Endothelial cell of umbilical vein (primary cell): ENCODE results near the gene HPSE2. TPM values are rescaled to one million over a fixed set of nuclear protein-coding genes. Genes with fewer than 3 reads are reported as not detected.

Experiments
- BruUV-seq: library from RNA; stranded (reverse); fragments of 400-500 nt; replicated peaks from 2 replicates; lab custom pipeline; 2021; lab: Mats Ljungman, UMichigan
- CTCF ChIA-PET: fragments of 300-600, 350-600 bp; sonication (Branson Sonifier 250); formaldehyde crosslinking; loops from one replicate; lab custom pipeline; 2021; ENCODE audit warnings: antibody characterized with exemption, inconsistent platforms; lab: Charles Lee
- POLR2A ChIA-PET: fragments of 300-600, 350-600 bp; sonication (Branson Sonifier 250); formaldehyde crosslinking; loops from one replicate; lab custom pipeline; 2021; ENCODE audit warnings: antibody characterized with exemption, inconsistent platforms; lab: Charles Lee
- DNase-seq: peaks from one replicate; pipeline ENCODE4 v3.0.0-alpha.2; 2011; ENCODE audit warnings: low read depth, low spot score
- FAIRE-seq: peaks from 2 replicates; lab custom pipeline; 2011; peaks lifted over from hg19 to GRCh38; lab: Jason Lieb, UNC
- H2AFZ ChIP-seq: 2 replicates; pipeline ENCODE4 v1.6.0; 2012; ENCODE audit warnings: low read depth, low read length, control low read depth, inconsistent platforms
- H3K27ac ChIP-seq: 2 replicates; pipeline ENCODE4 v1.5.1; 2011; ENCODE audit warnings: low read depth, mild to moderate bottlenecking, control low read depth, low read length, moderate library complexity; ENCODE audit not compliant: insufficient read depth
- H3K27me3 ChIP-seq, 2 experiments: 2 replicates each; pipeline versions ENCODE4 v1.6.0 to v1.6.1; 2011; ENCODE audit warnings: low read length in 2 of 2, mixed read lengths in 1 of 2; ENCODE audit not compliant: control insufficient read depth in 2 of 2, insufficient read depth in 2 of 2
- H3K36me3 ChIP-seq, 2 experiments: 2 replicates in 1 of 2; 3 replicates in 1 of 2; pipeline ENCODE4 v1.5.1; 2011; ENCODE audit warnings: low read length in 2 of 2, mild to moderate bottlenecking in 1 of 2, moderate library complexity in 1 of 2; ENCODE audit not compliant: control insufficient read depth in 2 of 2, insufficient read depth in 2 of 2; ENCODE audit errors: extremely low read depth in 1 of 2
- H3K4me1 ChIP-seq: 3 replicates; pipeline ENCODE4 v1.5.1; 2011; ENCODE audit warnings: mild to moderate bottlenecking, low read length; ENCODE audit not compliant: control insufficient read depth, insufficient read depth; ENCODE audit errors: extremely low read depth
- H3K4me2 ChIP-seq: 2 replicates; pipeline ENCODE4 v1.6.1; 2011; ENCODE audit warnings: low read length, control low read depth, mixed read lengths; ENCODE audit not compliant: insufficient read depth
- H3K4me3 ChIP-seq, 3 experiments: fragments of 200-600 bp in 1 of 3; sonication (generic), shearing (Covaris generic) in 1 of 3; replicated peaks in 1 of 3; 2 replicates each; pipeline ENCODE4 v1.5.1; 2011 to 2016; ENCODE audit warnings: control low read depth in 3 of 3, low read length in 3 of 3, mild to moderate bottlenecking in 2 of 3, inconsistent platforms in 1 of 3, low read depth in 1 of 3, moderate library complexity in 1 of 3; ENCODE audit not compliant: insufficient read depth in 1 of 3
- H3K79me2 ChIP-seq: 2 replicates; pipeline ENCODE4 v1.6.0; 2012; ENCODE audit warnings: low read length, inconsistent platforms; ENCODE audit not compliant: control insufficient read depth, insufficient read depth
- H3K9ac ChIP-seq: replicated peaks from 2 replicates; pipeline ENCODE3; 2011; ENCODE audit warnings: low read length, control low read depth; ENCODE audit not compliant: insufficient read depth; ENCODE audit errors: extremely low read depth
- H3K9me1 ChIP-seq: replicated peaks from 3 replicates; pipeline ENCODE4 v1.6.0; 2011; ENCODE audit warnings: mild to moderate bottlenecking, low read length; ENCODE audit not compliant: control insufficient read depth, insufficient read depth; ENCODE audit errors: extremely low read depth
- H3K9me3 ChIP-seq: replicated peaks from 2 replicates; pipeline ENCODE4 v1.5.1; 2012; ENCODE audit warnings: low read length, inconsistent platforms; ENCODE audit not compliant: control insufficient read depth, insufficient read depth
- H4K20me1 ChIP-seq: replicated peaks from 2 replicates; pipeline ENCODE3; 2011; ENCODE audit warnings: mild to moderate bottlenecking, low read length; ENCODE audit not compliant: control insufficient read depth, insufficient read depth; ENCODE audit errors: extremely low read depth
- EZH2 ChIP-seq: IDR thresholded peaks from 2 replicates; pipeline ENCODE4 v1.6.1; 2012; ENCODE audit warnings: borderline replicate concordance, low read depth, mild to moderate bottlenecking, moderate library complexity, low read length, inconsistent platforms; ENCODE audit not compliant: severe bottlenecking
- FOS ChIP-seq: IDR thresholded peaks from 2 replicates; pipeline ENCODE4 v1.6.1; 2011; ENCODE audit warnings: mild to moderate bottlenecking, low read length, moderate library complexity, borderline replicate concordance; ENCODE audit not compliant: insufficient read depth
- GATA2 ChIP-seq: IDR thresholded peaks from 2 replicates; pipeline ENCODE4 v1.7.0; 2011; ENCODE audit warnings: low read depth, mild to moderate bottlenecking, moderate library complexity, mixed read lengths, low read length; ENCODE audit not compliant: insufficient read length, insufficient read depth
- JUN ChIP-seq: IDR thresholded peaks from 2 replicates; pipeline ENCODE4 v1.6.1; 2011; ENCODE audit warnings: borderline replicate concordance, low read depth; ENCODE audit not compliant: insufficient read length, insufficient read depth
- MAX ChIP-seq: IDR thresholded peaks from 2 replicates; pipeline ENCODE4 v1.6.1; 2011; ENCODE audit not compliant: insufficient read depth, insufficient read length
- MYC ChIP-seq: IDR thresholded peaks from one replicate; pipeline ENCODE4 v1.6.1; 2011; ENCODE audit warnings: mild to moderate bottlenecking, low read depth, low read length
- POLR2A ChIP-seq: IDR thresholded peaks from 2 replicates; pipeline ENCODE4 v1.6.1; 2012; ENCODE audit warnings: low read depth, mild to moderate bottlenecking, control low read depth, low read length
- POLR2AphosphoS5 ChIP-seq: IDR thresholded peaks from 2 replicates; pipeline ENCODE4 v1.6.1; 2012; ENCODE audit warnings: low read depth, mild to moderate bottlenecking, control low read depth, low read length, moderate library complexity; ENCODE audit not compliant: insufficient read depth
- dilution Hi-C: fragments of 300-500 bp; cut with MboI; formaldehyde crosslinking; loops from one replicate; pipeline ENCODE4 v1.15.0; 2019; ENCODE audit warnings: low sequenced_read_pairs; ENCODE audit not compliant: extremely low pct_ligation_motif_present
- intact Hi-C: fragments of 100-400 bp; cut with micrococcal nuclease; formaldehyde crosslinking; loops from one replicate; pipeline ENCODE4 v1.10.0; 2022
- polyA plus RNA-seq, 4 experiments: library from polyadenylated mRNA; depleted of rRNA in 3 of 4; stranded (reverse) in 3 of 4; unstranded in 1 of 4; fragments of >200 nt; gene quantifications; 2 replicates each; pipeline versions ENCODE4 v1.2.1 to v1.2.3, GENCODE V29; 2011 to 2012; ENCODE audit warnings: missing spikeins in 1 of 4
- total RNA-seq: library from RNA; stranded (reverse); gene quantifications from 2 replicates; pipeline ENCODE4 v1.2.3, GENCODE V29; 2021
- TF ChIP-seq, protein P1 (sequence below), 2 donors: IDR thresholded peaks; 1 replicate in 1 of 2; 2 replicates in 1 of 2; pipeline ENCODE4 v1.5.1; 2011; ENCODE audit warnings: low read length in 2 of 2, mild to moderate bottlenecking in 2 of 2, moderate library complexity in 2 of 2, control low read depth in 1 of 2, inconsistent platforms in 1 of 2, low read depth in 1 of 2; ENCODE audit not compliant: insufficient read depth in 1 of 2; ENCODE audit errors: extremely low read depth in 1 of 2

HPSE2 gene
- total and polyA plus RNA-seq, 2 donors (not counting 3 experiments of a cell fraction or from before 2014, with no cell fraction given), result not detected

DNA sequence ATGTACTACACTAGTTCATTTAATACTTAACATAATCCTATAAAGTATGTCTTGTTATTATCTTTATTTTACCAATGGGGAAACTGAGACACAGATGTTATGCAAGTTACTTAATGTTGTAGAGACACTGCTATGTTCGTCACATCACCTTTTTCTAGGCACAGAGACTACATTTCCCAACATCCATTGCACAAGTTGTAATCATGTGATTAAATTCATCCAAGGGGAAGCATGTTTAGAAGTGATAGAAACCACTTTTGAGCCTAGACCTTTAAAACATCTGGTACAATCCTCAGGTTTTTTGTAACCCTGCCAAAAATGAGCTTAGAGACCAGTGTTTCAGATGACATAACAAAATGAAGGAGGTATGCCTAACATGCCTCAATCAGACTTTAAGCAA is 402.1 kb downstream of the HPSE2 start:
- BruUV-seq, result no TSS peak
- H3K36me3 ChIP-seq, result no peaks in the 10 kb centered on the region
- H3K27me3 ChIP-seq, result no peaks in the 10 kb centered on the region
- H3K4me1 ChIP-seq, result no peaks in the 10 kb centered on the region
- no peaks in the 10 kb centered on the region for H4K20me1 ChIP-seq
- DNase-seq (no peak), FAIRE-seq (no peak)
- no peaks in the 10 kb centered on the region for H3K9me3 ChIP-seq
- no peak overlapping the region for H3K27ac ChIP-seq
- no peak overlapping the region for H3K4me3 ChIP-seq
- H3K9me1 ChIP-seq, result no peaks in the 10 kb centered on the region
- no peak overlapping the region for H3K9ac ChIP-seq
- no peak for TF ChIP-seq MAX
- TF ChIP-seq MYC, result no peak
- no peak for TF ChIP-seq EZH2
- TF ChIP-seq, protein P1, sequence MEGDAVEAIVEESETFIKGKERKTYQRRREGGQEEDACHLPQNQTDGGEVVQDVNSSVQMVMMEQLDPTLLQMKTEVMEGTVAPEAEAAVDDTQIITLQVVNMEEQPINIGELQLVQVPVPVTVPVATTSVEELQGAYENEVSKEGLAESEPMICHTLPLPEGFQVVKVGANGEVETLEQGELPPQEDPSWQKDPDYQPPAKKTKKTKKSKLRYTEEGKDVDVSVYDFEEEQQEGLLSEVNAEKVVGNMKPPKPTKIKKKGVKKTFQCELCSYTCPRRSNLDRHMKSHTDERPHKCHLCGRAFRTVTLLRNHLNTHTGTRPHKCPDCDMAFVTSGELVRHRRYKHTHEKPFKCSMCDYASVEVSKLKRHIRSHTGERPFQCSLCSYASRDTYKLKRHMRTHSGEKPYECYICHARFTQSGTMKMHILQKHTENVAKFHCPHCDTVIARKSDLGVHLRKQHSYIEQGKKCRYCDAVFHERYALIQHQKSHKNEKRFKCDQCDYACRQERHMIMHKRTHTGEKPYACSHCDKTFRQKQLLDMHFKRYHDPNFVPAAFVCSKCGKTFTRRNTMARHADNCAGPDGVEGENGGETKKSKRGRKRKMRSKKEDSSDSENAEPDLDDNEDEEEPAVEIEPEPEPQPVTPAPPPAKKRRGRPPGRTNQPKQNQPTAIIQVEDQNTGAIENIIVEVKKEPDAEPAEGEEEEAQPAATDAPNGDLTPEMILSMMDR (IDR thresholded peaks at IDR 0.05; ENCODE audit: extremely low read depth in 1 of 2, insufficient read depth in 1 of 2, low read depth in 1 of 2, low read length in 2 of 2), result no peak
- TF ChIP-seq POLR2AphosphoS5, result no peak
- no peak for TF ChIP-seq POLR2A
- no peak for TF ChIP-seq JUN
- TF ChIP-seq GATA2, result no peak
- TF ChIP-seq FOS, result no peak
- intact Hi-C loops (no loop called here), dilution Hi-C loops (no loop called here)
- H3K4me2 ChIP-seq, result no peak overlapping the region
- no peaks in the 10 kb centered on the region for H3K79me2 ChIP-seq
- ChIA-PET POLR2A (no interaction called here), CTCF (no interaction called here)
- H2AFZ ChIP-seq, result no peak overlapping the region
